GM19035 (cell line): ENCODE results near the gene CELF2.
"Not testable (repeated sequence)": the region's sequence is repeated elsewhere in the genome, so short reads cannot be mapped to it uniquely, and the experiment has no call there.

Experiments used
- ATAC-seq: cut with Tn5 transposase; IDR thresholded peaks from one replicate; pipeline ENCODE4 v1.9.1; 2021; ENCODE audit not compliant: unreplicated experiment

CELF2 gene

DNA sequence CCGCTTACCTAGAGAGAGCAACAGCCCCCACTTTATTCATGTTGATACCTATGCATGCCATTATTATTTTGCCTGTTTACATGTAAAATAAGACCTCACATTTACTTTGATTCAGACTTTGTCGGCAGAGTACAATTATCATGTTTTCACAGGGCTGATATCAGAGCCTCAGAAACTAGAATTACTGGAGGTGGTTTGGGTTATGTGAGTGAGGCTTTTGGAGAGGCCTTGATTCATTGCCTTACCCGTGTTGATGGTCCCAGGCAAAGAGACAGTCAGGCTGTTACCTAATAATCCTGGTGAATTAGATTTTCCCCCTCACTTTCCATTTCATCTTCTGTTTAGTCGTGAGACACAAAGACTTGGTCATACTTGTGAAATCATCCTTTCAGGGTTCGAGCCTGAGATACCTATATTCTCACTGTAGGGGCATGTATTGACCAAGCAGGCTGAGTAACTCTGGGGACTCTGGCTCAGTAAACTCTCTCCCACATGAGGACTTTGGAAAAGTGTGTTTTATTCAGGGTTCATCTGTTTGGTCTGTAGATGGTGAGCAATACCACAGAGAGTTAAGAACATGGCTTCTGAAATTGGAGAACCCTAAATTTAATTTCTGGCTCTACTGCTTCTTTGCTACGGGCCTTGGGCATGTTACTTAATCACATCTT is 150.9 kb downstream of the CELF2 start:
- no peak for ATAC-seq

DNA sequence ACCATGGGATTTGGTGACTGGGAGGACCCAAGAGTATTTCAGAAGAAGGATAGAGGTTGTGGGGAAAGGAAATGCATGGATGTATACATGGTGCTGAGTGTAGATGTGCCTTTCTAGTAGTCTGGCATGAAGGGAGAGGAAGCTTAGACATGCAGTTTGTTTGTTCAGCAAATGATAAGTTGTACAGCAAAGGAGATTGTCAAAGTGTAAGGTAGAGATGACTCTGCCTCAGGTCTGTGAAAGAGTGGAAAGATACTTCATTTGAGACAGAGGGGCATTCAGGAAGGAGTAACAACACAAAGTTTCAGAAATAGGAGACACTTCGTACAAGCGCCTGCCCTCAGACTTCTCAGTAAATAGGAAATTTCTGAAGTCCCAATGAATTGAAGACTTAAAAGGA is 152.3 kb downstream of the CELF2 start:
- no peak for ATAC-seq

DNA sequence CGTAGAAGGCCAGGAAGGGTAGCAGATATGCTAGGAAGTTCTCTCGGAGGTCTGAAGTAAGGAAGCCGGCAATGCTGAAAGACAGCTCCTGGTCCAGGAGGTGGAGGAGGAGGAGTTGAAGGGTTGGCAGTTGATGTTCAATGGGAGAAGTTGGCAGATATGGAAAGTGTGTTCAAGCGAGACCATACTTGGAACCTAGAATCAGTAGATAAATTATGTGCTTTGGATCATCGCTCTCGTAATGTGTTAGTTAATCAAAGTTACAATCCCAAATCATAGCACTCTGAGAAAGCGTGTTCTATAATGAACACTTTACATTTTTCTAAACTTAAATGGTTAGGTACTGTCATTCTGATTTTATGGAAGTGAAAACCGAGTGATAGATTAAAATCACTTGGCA is 152.9 kb downstream of the CELF2 start:
- no peak for ATAC-seq

DNA sequence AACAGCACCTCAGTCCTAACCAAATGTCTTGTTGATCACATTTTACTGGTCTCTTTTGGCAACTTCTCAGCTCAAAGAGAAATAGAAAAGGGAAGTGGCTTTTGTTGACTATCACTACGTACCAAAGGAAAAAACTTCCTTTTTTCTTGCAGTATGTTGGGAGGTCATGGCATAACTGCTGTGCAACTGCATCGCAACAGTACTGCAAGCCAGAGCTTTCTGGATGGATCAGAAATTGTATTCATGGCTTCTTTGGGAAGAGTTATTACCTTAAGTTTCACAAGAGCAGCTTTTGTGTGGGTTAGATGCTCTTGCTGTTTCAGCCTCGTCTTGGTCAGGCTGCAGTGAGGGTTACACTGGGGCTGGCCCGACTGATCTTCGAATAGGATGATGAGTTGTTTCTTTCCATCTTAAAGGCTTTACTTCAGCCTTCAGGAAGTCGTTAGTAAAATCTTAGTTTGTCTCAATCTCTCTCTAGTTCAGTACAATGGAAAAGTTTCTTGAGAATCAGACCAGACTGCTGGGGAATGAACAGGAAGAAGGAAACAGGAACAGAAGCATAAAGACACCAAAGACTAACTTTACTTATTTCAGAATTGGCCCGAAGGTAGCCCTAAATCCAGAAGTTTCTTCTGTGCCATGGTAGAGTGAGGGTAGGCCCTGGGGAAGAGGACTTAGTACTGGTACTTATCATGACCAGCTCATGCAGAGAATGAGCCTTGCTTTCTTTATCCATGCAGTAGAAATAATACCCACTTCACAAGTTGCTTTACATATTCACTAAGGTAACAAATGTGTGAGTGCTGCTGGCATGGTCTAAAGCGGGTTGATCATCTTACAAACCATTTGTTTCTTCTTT is 153.6 kb downstream of the CELF2 start:
- peak; percentile 45 for ATAC-seq

DNA sequence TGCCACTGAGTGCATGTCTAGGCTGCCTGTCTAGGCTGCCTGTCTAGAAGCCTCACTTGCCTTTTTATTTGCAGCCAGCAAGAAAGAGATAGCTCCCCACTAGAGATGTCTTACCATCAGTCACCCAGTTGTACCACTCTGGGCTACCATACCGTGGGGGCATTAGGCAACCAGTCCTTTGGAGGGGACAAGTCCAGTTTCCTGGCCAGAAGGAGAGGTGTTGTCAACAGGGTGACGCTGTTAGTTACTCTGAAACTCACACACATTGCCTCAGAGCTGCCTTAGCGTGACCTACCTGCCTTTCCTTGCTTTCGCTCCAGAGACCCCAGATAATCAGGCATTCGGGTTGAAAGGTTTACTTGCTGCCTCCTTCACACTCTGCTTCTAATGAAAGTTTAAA is 155.4 kb downstream of the CELF2 start:
- ATAC-seq: no peak

DNA sequence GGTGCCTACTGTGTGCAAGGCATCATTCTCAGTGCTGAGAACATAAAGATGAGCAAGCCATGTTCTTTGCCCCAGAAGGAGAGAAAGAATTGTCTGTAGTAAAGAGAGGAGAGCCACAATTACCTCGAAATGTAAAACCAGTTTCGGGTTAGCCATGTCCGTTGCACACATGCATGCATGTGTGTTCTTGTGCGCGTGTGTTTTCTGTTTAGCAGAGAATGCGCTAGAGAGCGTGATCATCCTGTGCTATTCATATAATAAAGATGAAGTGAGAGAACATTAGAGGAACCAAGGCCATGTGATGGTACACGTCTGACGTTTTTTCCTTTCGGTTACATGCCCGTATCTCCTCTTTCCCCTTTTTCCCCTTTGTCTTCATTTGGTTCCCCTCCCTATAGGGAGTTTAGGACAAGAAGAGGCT is 158.2 kb downstream of the CELF2 start:
- peak; percentile 33 for ATAC-seq

DNA sequence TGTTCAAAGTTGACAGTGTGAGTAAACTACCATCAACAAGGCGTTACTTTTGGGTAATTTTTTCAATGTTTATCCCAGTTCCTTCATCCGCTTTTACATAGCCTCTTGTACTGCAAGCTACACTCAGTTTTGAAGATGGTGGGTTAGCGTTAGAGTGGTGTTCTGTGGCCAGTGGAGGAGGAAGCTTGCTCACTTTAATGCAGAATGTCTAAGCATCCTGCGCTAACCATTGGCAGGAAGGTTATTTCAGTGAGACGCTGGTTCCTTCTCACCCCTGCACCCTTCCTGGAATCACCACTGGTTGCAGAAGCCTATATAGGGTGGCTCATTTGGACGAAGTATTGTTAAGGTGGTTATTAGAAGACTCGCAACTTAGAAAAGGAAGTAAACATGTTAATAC is 159.1 kb downstream of the CELF2 start:
- no peak for ATAC-seq

DNA sequence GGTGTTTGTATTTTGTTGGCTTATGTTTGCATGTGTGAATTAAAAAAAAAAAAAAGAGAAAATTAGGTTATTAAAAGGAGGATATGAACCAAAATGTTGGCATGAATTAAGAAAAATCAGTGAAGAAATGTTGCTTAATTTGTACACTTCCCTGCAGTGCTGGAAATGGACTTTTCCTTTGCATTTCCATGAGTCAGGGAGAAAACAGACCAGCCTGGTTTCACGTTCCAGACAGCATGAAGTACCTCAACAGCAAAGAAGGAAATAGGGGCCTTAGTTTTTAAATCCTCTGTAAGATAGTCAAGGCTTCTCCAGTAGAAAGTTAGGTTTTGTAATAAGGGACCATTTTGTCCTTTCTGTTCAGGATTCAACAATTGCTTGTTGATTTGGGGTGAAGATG is 159.7 kb downstream of the CELF2 start:
- no peak for ATAC-seq

DNA sequence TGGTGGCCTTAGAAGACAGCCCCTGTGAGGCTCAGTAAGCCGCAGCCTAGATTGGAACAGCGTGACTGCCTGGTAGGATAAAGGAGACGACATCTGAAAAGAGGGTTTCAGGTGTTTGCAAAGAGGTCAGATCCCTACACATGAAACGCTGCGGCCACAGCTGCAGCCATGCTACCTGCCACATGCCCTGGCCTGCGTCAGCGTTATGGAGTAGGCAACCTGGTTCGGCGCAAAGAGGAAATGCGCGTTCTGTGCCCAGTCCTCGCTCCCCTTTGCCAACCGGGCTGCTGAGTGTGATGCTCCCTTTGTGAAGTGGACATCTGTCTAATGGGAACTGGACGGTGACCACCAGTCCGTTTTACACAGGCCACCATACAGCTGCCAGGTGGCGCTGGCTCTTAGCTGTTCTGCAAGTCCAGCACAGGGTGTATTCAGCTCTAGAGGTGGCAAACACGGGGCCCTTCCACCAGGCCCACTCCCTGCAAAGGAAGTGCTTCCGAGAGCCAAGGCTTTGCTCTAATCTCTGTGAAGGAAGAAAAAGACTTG is 160.3 kb downstream of the CELF2 start:
- ATAC-seq: peak; percentile 26

DNA sequence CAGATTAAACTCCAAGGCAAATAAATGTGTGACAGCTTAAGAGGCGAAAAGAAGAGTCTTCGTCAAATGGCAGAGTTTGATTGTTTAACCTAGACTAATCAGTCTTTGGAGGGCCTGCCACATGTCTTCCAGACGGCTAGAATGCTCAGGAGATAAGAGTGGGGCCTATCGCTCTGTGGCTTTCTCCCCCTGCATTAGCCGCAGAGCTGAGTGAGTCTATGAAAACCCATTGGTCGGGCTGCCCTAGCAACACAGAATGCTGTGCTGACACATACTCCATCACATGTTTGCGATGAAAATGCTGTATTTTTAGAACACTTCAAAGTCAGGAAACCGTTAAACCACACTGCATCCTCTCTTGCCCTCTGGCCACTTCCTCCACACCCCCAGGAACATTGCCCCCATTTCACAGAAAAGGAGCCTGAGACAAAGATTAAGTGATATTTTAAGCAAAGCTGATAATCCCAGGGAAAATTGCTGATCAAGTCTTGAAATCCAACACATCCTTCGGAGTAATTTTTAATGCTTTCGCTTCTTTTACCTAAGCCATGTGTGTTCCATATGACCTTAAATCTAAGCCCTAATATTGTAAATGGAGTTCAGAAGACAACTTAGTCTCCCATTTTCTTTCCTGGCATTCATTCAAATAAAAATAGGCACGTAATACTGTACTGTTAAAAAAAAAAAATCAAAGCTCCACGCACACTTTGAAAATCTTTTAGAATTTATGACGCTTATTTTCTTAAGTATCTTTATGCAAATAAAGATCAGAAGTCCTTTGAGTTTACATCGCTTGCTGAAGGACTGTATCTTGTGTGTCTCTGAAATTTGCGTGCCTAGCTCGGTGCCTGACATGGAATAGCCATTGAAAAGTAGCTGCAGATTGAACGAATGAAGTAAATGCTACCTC is 161.2 kb downstream of the CELF2 start:
- peak; percentile 79 for ATAC-seq

DNA sequence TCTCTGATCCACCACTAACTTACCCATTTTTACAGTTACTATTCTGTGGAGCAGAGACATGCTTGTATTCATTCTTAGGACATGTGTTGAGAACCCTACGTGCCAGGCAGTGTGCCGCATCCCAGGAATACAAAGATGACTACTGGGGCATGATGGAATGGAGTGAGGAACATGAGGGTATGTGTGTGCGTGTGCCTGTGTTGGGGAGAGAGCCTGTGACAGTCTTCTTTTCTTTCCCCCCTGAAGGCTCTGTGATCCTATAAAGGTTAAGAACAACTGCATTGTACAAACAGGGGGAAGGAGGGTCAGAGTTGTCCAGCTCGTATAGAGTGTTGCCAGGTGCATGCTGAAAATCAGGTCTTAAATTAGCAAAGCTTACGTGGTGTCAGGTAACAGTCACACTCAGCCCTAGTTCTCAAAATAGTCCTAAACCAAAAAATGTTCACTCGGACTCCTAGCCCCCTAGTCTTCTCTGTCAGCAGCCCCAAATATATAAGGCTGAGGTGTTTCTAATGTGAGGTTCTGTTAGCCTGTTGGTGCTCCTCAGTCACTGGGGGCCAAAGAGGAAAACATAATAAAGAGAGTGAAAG is 161.9 kb downstream of the CELF2 start:
- no peak for ATAC-seq

DNA sequence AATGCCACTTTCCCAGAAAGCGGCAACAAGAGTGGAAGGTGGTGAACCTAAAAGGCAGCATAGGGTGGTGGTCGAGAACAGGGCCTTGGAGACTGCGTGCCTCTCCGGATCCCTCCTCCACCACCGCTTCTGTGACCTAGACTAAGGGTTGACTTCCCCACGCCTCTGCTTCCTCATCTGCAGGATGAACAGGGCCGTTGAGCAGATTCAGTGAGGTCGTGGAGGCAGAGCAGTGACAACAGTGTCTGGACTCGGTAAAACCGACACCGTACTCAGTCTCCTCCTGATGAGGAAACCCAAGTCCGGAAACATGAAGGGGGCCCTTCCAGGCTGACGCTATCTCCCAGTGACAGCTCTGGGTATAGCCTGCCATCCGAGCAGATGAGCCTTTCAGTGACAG is 162.6 kb downstream of the CELF2 start:
- ATAC-seq: no peak

DNA sequence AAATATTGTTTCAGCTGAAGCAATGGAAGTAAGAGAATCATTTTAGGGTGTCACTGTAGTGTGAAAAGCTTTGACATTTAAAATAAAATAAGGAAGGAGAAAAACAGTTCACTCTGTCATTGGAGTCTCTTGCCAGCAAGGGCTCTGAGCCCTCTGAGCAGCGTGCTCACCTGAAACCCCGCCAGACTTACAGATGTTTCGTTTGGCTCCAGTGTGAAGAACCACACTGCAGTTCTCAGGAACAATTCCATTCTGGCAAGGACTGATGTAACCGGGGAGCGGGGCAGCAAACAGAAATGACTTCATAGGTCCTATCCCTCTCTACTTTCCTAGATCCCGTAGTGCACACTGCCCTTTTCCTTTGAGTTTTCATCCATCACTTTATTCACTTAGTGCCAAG is 164.3 kb downstream of the CELF2 start:
- no peak for ATAC-seq

DNA sequence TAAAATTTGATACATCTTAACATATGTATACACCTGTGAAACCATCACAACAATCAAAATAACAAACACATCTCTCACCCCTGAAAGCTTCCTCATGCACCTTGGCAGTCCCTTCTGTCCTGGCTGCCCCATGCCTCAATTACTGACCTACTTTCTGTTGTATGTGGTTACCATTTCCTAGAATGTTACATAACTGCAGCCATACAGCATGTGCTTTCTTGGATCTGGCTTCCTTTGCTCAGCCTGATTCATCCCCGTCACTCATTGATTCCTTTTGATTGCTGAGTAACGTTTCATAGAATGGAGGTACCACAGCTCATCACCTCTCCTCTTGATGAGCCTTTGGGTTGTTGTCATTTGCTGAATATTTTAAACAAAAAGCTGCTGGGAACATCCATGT is 165.3 kb downstream of the CELF2 start:
- ATAC-seq: no peak

DNA sequence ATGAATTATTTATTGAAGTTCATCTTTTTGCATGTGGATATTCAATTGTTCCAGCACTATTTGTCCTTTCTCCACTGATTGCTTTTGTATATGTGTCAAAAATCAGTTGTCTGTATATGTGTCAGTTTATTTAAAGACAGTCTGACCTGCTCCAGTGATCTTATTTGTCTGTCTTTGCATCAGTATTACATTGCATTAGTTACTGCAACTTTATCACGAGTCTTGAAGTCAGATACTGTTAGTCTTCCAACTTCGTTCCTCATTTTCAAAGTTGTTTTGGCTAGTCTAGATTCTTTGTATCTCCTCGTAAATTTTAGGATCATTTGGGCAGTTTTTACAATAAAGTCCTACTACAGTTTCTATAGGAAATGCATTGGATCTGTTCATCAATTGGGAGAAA is 166.4 kb downstream of the CELF2 start:
- no peak for ATAC-seq

DNA sequence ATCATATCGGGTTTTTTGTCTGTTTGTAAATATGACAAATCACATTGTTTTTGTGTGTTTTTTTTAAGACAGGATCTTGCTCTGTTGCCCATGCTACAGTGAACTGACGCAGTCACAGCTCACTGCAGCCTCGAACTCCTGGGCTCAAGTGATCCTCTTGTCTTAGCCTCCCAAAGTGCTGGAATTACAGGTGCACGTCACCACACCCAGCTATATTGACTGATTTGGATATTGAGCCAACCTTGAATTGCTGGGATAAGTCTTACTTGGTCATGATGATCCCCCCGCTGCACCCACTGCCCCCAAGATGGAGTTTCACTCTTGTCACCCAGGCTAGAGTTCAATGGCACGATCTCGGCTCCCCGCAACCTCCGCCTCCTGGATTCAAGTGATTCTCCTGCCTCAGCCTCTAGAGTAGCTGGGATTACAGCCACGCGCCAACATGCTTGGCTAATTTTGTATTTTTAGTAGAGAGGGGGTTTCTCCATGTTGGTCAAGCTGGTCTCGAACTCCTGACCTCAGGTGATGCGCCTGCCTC is 167.5 kb downstream of the CELF2 start:
- ATAC-seq: not testable (repeated sequence)

DNA sequence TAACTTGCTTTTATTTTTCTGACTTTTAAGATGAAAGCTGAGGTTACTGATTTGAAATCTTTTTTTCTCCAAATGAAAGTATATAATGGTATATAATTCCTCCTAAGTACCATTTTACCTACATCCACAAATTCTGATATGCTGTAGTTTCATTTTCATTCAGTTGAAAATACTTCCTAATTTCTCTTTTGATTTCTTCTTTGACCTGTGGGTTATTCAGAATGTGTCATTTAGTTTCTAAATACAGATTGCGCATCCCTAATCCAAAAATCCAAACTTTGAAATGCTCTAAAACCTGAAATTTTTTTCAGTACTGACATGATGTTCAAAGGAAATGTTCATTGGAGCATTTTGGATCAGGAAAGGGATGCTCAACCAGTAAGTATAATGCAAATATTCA is 168.7 kb downstream of the CELF2 start:
- ATAC-seq: no peak

DNA sequence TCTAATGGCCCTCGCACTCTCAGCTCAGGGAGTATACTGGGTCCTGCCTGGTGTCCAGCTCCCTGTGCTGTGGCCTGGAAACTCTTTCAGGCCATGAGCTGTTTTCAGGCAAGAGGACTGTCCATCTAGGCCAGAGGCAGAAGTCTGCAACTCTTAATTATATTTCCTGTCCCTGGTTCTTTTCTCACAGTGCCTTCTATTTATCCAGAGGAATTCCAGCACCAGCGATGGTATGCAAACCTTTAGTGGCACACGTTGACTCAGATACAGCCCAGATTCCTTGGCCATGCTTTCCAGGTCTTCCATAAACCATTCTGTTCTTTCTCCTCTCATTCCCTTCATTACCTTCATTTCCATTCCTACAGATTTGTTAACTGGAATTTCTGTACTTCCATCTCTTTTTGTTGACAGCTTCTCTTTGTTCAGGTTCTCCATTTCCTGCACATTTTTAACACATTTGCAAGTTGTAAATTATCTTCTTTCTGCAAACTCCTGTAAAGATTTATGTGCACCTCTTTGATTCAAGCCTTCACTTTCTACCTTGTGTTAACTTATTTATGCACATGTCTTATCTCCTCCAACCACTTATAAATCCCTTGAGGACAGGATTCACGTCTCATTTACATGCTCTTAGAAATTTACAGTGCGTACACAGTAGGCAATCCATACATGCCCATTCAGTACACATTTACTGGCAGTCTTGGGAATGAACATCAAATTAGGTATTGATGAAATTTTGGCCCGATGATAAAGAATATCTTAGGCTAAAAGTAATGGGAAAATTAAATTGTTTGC is 172.1 kb downstream of the CELF2 start:
- no peak for ATAC-seq

DNA sequence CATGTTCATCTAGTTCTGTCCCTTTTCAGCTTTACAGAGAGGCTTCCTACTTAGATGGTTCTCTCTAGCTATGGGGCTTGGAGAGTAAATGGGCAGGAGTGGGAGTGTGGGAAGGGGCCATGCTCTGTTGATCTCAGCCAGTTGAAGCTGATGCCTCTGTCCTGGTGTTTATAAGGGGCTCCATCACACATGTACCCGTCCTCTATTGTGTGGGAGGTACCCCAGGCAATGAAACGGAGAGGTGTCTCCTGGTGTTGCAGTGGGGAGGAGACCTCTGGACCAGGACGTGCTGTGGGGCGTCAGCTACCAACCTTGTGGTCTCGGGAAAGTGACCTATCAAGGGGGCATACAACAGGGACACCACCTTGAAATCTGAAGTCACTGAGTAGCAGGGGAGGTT is 173.5 kb downstream of the CELF2 start:
- ATAC-seq: no peak

DNA sequence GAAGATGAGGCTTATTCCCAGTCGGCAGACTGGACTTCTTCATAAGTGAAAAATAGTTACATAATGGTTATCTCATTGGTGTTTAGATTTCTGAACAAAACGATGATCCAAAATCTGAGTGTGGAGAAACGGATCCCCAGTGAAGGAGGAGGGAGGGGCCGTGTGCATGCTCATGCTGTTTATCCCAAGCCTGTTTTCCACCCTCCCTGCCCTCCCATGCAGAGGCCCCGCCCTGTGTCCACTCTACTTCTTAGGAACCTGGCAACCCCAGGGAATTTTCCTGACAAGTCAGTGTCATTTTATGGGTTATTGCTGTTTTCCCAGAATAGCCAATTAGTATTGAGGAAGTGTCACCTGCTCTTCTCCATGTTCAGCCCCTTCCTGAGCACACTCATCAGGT is 174.0 kb downstream of the CELF2 start:
- no peak for ATAC-seq
